H1 (cell line): ENCODE results near the gene TTC31. TPM values are rescaled to one million over a fixed set of nuclear protein-coding genes. Genes with fewer than 3 reads are reported as not detected.

Source experiments
- EGR1 ChIP-seq: IDR thresholded peaks from 2 replicates; pipeline ENCODE4 v1.6.1; 2011; ENCODE audit warnings: low read depth, low read length, borderline replicate concordance
- EP300 ChIP-seq, 2 experiments: IDR thresholded peaks; 1 replicate in 1 of 2; 2 replicates in 1 of 2; pipeline ENCODE4 v1.6.1; 2011 to 2012; ENCODE audit warnings: low read depth in 2 of 2, low read length in 2 of 2, mild to moderate bottlenecking in 2 of 2, borderline replicate concordance in 1 of 2, inconsistent platforms in 1 of 2, moderate library complexity in 1 of 2
- RAD21 ChIP-seq, 2 experiments: IDR thresholded peaks in 1 of 2; conservative IDR thresholded peaks in 1 of 2; 2 replicates each; pipeline ENCODE4 v1.6.1; 2011; ENCODE audit warnings: low read depth in 2 of 2, low read length in 2 of 2, improper control_type of control experiment in 1 of 2, inconsistent platforms in 1 of 2, mild to moderate bottlenecking in 1 of 2, moderate library complexity in 1 of 2
- SIN3A ChIP-seq, 2 experiments: IDR thresholded peaks in 1 of 2; conservative IDR thresholded peaks in 1 of 2; 2 replicates each; pipeline ENCODE4 v1.6.1; 2011 to 2012; ENCODE audit warnings: low read length in 2 of 2, improper control_type of control experiment in 1 of 2, low read depth in 1 of 2, mild to moderate bottlenecking in 1 of 2
- TAF7 ChIP-seq: optimal IDR thresholded peaks from 2 replicates; pipeline ENCODE3; 2011; ENCODE audit warnings: low read depth, mild to moderate bottlenecking, inconsistent platforms, low read length, moderate library complexity, borderline replicate concordance
- ZNF274 ChIP-seq: IDR thresholded peaks from 2 replicates; pipeline ENCODE4 v1.7.0; 2012; ENCODE audit warnings: low read length, borderline replicate concordance; ENCODE audit errors: extremely low read depth
- polyA plus RNA-seq, 7 experiments: library from polyadenylated mRNA; depleted of rRNA in 3 of 7; stranded (reverse) in 5 of 7; unstranded in 2 of 7; fragments of >200 nt in 5 of 7; fragments of 200-250 nt in 2 of 7; gene quantifications; 1 replicate in 5 of 7; 2 replicates in 1 of 7; 4 replicates in 1 of 7; pipeline versions ENCODE4 v1.2.1 to v1.2.3, GENCODE V29; 2011 to 2013; ENCODE audit warnings: missing spikeins in 2 of 7, mixed read lengths in 2 of 7
- total RNA-seq: library from RNA; stranded (reverse); fragmentation: NEBNext Ultra II Directional; extraction: Animal tissue kit (Norgen Biotek cat#: 25700); gene quantifications from 2 replicates; pipeline ENCODE4 v1.2.1, GENCODE V29; 2021

TTC31 gene
- total and polyA plus RNA-seq, 2 of the 8 experiments (the other 6 are each of a cell fraction or from before 2014, with no cell fraction given), result 28.8 to 29.9 TPM

DNA sequence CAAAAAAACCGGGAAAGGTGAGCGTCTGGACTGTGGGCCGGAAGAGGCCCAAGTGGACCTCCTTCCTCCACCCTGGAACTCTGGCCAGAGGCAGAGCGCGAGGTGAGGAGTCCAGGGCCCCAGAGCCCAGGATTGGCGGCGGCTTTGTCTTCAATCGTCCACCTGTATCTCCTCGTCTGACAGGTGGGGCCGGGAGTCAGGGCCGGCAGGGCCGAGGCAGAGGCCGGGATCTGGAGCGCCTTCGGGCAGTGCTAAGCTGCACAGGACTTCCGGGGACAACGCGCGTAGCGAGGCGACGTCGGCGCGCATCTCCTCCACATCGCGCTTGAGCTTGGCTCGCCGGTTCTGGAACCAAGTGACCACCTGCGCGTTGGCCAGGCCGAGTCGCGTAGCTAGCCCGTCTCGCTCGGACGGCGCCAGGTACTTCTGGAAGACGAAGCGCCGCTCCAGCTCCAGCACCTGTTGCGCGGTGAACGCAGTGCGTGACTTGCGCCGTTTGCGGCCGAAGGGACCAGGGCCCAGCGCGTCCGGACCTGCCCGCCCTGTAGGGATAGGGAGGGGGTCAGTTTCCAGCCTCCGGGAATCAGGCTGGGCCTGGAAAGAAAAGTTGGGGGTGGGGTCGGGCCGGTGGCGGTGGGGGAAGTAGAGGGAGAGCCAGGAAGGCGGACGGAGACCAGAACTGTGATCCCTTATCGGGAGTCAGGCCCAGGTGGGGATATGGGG is 15.1 kb downstream of the TTC31 start (continued):
- no peak for TF ChIP-seq EP300 (IDR thresholded peaks at IDR 0.05; ENCODE audit: borderline replicate concordance in 1 of 2, low read depth in 2 of 2, low read length in 2 of 2)
- TF ChIP-seq ZNF274, result no peak
- no peak for TF ChIP-seq TAF7
- TF ChIP-seq EGR1, result no peak
- TF ChIP-seq RAD21 (IDR thresholded peaks at IDR 0.05 in 1 of 2, conservative IDR thresholded peaks at IDR 0.05 in 1 of 2; ENCODE audit: low read depth in 2 of 2, low read length in 2 of 2), result no peak
- peak in 1 of 2 experiments; percentile 27; a peak in 1 of 4 replicates for TF ChIP-seq SIN3A (conservative IDR thresholded peaks at IDR 0.05 in 1 of 2, IDR thresholded peaks at IDR 0.05 in 1 of 2; ENCODE audit: low read depth in 1 of 2, low read length in 2 of 2)
